ENCODE results near the gene GDF10.

- TF ChIP-seq CTCF (IDR thresholded peaks at IDR 0.05; ENCODE audit: low read depth, low read length) (no peak), EZH2phosphoT487 (IDR thresholded peaks at IDR 0.05; ENCODE audit: low read depth) (no peak)
These were observed 20.8 kb downstream of the GDF10 start for GRCh38 chr10:47320812-47321211.

Measured in OCI-LY3 (cell line).